Natural killer cell (primary cell): ENCODE measurements around the gene HTR2A. TPM values are rescaled to one million over a fixed set of nuclear protein-coding genes. Genes with fewer than 3 reads are reported as not detected.
A peak's percentile ranks its signal among the peaks of the same experiment; 100 is the strongest.

Experiments
- ATAC-seq, 3 donors: fragments of 150-1000 bp in 2 of 3; fragments of 200-7000 bp in 1 of 3; cut with Tn5 transposase; 1 replicate in 1 of 3; 2 replicates in 2 of 3; pipeline ENCODE4 v1.10.0; 2021; ENCODE audit warnings: mild to moderate bottlenecking in 2 of 3, moderate library complexity in 2 of 3
- DNase-seq, 2 donors: peaks; one replicate each; pipeline versions ENCODE4 v3.0.0 to v3.0.0-alpha.2; 2013 to 2021; ENCODE audit warnings: mixed read lengths in 1 of 2
- H3K27ac ChIP-seq: one replicate; pipeline ENCODE4 v1.5.1; 2013; ENCODE audit warnings: mild to moderate bottlenecking, low read length
- H3K27me3 ChIP-seq: one replicate; pipeline ENCODE4 v1.6.1; 2013; ENCODE audit warnings: low read length; ENCODE audit not compliant: control insufficient read depth, insufficient read depth
- H3K36me3 ChIP-seq: one replicate; pipeline ENCODE4 v1.6.1; 2013; ENCODE audit warnings: low read length; ENCODE audit not compliant: control insufficient read depth, insufficient read depth
- H3K4me1 ChIP-seq: one replicate; pipeline ENCODE4 v1.6.1; 2013; ENCODE audit warnings: low read length; ENCODE audit not compliant: control insufficient read depth, insufficient read depth
- H3K4me3 ChIP-seq: one replicate; pipeline ENCODE4 v1.5.1; 2013; ENCODE audit warnings: low read length
- H3K9me3 ChIP-seq: one replicate; pipeline ENCODE4 v1.6.1; 2013; ENCODE audit warnings: low read length; ENCODE audit not compliant: control insufficient read depth, insufficient read depth
- H3K27ac Mint-ChIP-seq, 2 donors: one replicate each; pipeline ENCODE4 v1.8.0; 2022; ENCODE audit warnings: mild to moderate bottlenecking in 2 of 2, mixed read lengths in 2 of 2, moderate library complexity in 1 of 2
- H3K27me3 Mint-ChIP-seq, 2 donors: one replicate each; pipeline ENCODE4 v1.8.0; 2022; ENCODE audit warnings: low read depth in 2 of 2, mixed read lengths in 2 of 2
- H3K36me3 Mint-ChIP-seq: one replicate; pipeline ENCODE4 v1.8.0; 2022; ENCODE audit warnings: mixed read lengths
- H3K4me1 Mint-ChIP-seq, 2 donors: one replicate each; pipeline ENCODE4 v1.8.0; 2022; ENCODE audit warnings: mixed read lengths in 2 of 2
- H3K4me3 Mint-ChIP-seq: one replicate; pipeline ENCODE4 v1.8.0; 2022; ENCODE audit warnings: mild to moderate bottlenecking, moderate library complexity, mixed read lengths
- H3K9me3 Mint-ChIP-seq, 2 donors: one replicate each; pipeline ENCODE4 v1.8.0; 2022; ENCODE audit warnings: mixed read lengths in 2 of 2
- CTCF ChIP-seq: fragments of 200-600 bp; IDR thresholded peaks from one replicate; pipeline ENCODE4 v1.8.0; 2022; ENCODE audit warnings: antibody characterized with exemption
- WGBS: methylation state at CpG from one replicate; pipeline ENCODE4 v1.1.7; 2013; ENCODE audit warnings: missing lambda C conversion rate; ENCODE audit not compliant: insufficient coverage; 5-methylcytosine and 5-hydroxymethylcytosine counted together
- intact Hi-C: fragments of 100-400 bp; cut with micrococcal nuclease; formaldehyde crosslinking; loops from one replicate; pipeline ENCODE4 v1.14.2; 2022
- total RNA-seq, 4 donors: library from RNA; stranded (reverse); fragments of 120-200 nt in 1 of 4; gene quantifications; one replicate each; pipeline versions ENCODE4 v1.2.3 to v1.2.4, GENCODE V29; 2013 to 2022

HTR2A gene
- total RNA-seq, 3 donors from 2014 or later (not counting 1 experiment from before 2014, with no cell fraction given), result not detected

- intact Hi-C loops, result loop anchor here (5.0 kb wide), 1 partner anchor 45 kb away; no protein-coding TSS in a partner anchor
- ATAC-seq (no peak), DNase-seq (peak in 1 of 2 donors; percentile 11)
- Mint-ChIP-seq H3K4me3 (peak overlapping the region; percentile 96), H3K4me1 (peaks cover 15 to 18% of the 10 kb centered on the region in 2 donors), H3K36me3 (no peaks in the 10 kb centered on the region), H3K27ac (peak overlapping the region; percentile 84 to 93), H3K27me3 (peaks cover 0 to 5% of the 10 kb centered on the region in 2 donors), H3K9me3 (no peaks in the 10 kb centered on the region)
- H3K36me3 ChIP-seq, result no peaks in the 10 kb centered on the region
- peak overlapping the region; percentile 75 for H3K27ac ChIP-seq
- peak overlapping the region; percentile 89 for H3K4me3 ChIP-seq
- no peaks in the 10 kb centered on the region for H3K9me3 ChIP-seq
- no peaks in the 10 kb centered on the region for H3K27me3 ChIP-seq
- WGBS, result 78% methylated on average over 9 of the region's 9 CpGs
- TF ChIP-seq CTCF, result no peak
- H3K4me1 ChIP-seq, result peaks cover 16% of the 10 kb centered on the region
Observed at GRCh38 chr13:46797501-46798237, 99.2 kb downstream of the HTR2A start.

GRCh38 chr13:46796515-46797474, 100.1 kb downstream of the HTR2A start, which contains the start of gene ESD:
Gene ESD, minus strand, starts transcription at chr13:46797161. Its CDS starts 5,748 bp downstream, at chr13:46791413.
- H3K27ac Mint-ChIP-seq, result peak within 1 kb of the TSS; percentile 84 to 93
- peak; percentile 89 to 93 (median 92) for ATAC-seq
- peak within 1 kb of the TSS; percentile 89 for H3K4me3 ChIP-seq

GRCh38 chr13:46796129-46796514, 100.7 kb downstream of the HTR2A start:
- Histone ChIP-seq H3K27me3 (no peaks in the 10 kb centered on the region), H3K4me3 (peak overlapping the region; percentile 89), H3K4me1 (peaks cover 16% of the 10 kb centered on the region), H3K36me3 (peaks cover 1% of the 10 kb centered on the region), H3K27ac (peak overlapping the region; percentile 75), H3K9me3 (no peaks in the 10 kb centered on the region)
- whole genome bisulfite sequencing, result 66% methylated on average over 4 of the region's 5 CpGs
- no peak for ATAC-seq
- peaks cover 0 to 2% of the 10 kb centered on the region in 2 donors for H3K27me3 Mint-ChIP-seq
- H3K27ac Mint-ChIP-seq, result peak overlapping the region; percentile 84 to 93
- no peaks in the 10 kb centered on the region for H3K36me3 Mint-ChIP-seq
- DNase-seq, result peak in 1 of 2 donors; percentile 5
- H3K9me3 Mint-ChIP-seq, result no peaks in the 10 kb centered on the region
- no peak for TF ChIP-seq CTCF
- peak overlapping the region; percentile 96 for H3K4me3 Mint-ChIP-seq
- H3K4me1 Mint-ChIP-seq, result peaks cover 15 to 18% of the 10 kb centered on the region in 2 donors
- intact Hi-C loops, result loop anchor here (5.0 kb wide), 1 partner anchor 44 kb away; no protein-coding TSS in a partner anchor

More at GRCh38 chr13:46796515-46797474, 100.1 kb downstream of the HTR2A start, which contains the start of gene ESD:
- peak within 1 kb of the TSS; percentile 75 for H3K27ac ChIP-seq
- no peaks in the 10 kb centered on the region for H3K27me3 ChIP-seq
- no peak for TF ChIP-seq CTCF
- H3K9me3 Mint-ChIP-seq, result no peaks in the 10 kb centered on the region
- no peaks in the 10 kb centered on the region for H3K9me3 ChIP-seq
- intact Hi-C loops, result loop anchor here (5.0 kb wide), 1 partner anchor 44 kb away; no protein-coding TSS in a partner anchor
- peaks cover 16% of the 10 kb centered on the region for H3K4me1 ChIP-seq
- WGBS, result 1% methylated on average over 77 of the region's 77 CpGs
- H3K36me3 Mint-ChIP-seq, result no peaks in the 10 kb centered on the region
- no peaks in the 10 kb centered on the region for H3K36me3 ChIP-seq
- H3K4me3 Mint-ChIP-seq, result peak within 1 kb of the TSS; percentile 96
- H3K4me1 Mint-ChIP-seq, result peaks cover 15 to 18% of the 10 kb centered on the region in 2 donors
- peaks cover 0 to 5% of the 10 kb centered on the region in 2 donors for H3K27me3 Mint-ChIP-seq
- DNase-seq, result peak; percentile 73 to 90
